Endometrial microvascular endothelial cells (primary cell): ENCODE data around the gene PTGR3. TPM values are rescaled to one million over a fixed set of nuclear protein-coding genes. Genes with fewer than 3 reads are reported as not detected.

Experiments used
- in situ Hi-C: cut with HindIII; loops from 2 replicates; pipeline ENCODE4 v1.10.0; 2017; ENCODE audit warnings: low sequenced_read_pairs, low pct_unique_long_range_greater_than_20kb; ENCODE audit errors: inconsistent ontology term
- total RNA-seq: library from RNA; depleted of rRNA; stranded (reverse); fragments of >200 nt; gene quantifications from one replicate; pipeline ENCODE4 v1.2.3, GENCODE V29; 2015; ENCODE audit errors: inconsistent ontology term

The PTGR3 gene
- total RNA-seq, 1 donor from 2014 or later = 40.7 TPM

DNA sequence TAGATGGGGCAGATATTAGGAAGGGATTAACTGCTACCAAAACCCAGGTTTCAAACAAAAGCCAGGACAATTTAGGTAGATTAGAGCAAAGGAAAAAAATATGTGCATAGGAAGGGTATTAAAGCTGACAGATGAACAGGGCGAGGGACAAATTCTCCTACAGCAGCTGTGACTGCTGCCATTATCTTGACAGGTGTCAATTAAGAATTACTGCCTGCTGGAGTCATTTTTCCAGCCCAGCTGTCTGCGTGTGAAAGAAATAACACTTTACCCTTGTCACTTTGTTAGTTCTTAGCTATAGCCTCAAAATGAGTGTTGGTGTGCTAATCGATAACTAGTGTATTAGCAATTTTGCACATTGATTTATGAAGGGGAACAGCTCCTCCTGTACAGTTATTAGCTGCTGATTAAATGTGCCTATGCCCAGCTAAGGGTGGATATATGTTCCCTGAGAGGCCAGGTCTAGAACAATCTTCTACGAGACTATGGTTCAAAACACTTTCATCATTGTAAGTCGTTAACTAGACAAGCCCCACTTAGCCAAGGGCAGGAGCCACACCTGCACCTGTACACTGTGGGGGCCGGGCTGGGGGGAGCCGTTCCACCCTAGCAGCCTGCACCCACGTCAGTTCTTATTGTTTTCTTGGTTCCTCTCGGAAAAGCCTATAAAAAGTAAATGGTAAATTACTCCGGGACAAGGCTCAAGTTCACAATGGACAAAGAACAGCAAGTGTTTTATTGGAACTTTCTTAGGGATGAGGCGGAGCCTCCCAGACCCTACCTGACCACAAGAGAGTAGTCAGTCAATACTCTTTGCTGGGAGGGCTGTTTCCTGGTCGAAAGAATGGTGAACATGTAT lies 9.4 kb upstream of the PTGR3 start:
- in situ Hi-C loops = no loop called here

GRCh38 chr18:75216911-75217689 lies 8.2 kb upstream of the PTGR3 start:
- in situ Hi-C loops = no loop called here

DNA sequence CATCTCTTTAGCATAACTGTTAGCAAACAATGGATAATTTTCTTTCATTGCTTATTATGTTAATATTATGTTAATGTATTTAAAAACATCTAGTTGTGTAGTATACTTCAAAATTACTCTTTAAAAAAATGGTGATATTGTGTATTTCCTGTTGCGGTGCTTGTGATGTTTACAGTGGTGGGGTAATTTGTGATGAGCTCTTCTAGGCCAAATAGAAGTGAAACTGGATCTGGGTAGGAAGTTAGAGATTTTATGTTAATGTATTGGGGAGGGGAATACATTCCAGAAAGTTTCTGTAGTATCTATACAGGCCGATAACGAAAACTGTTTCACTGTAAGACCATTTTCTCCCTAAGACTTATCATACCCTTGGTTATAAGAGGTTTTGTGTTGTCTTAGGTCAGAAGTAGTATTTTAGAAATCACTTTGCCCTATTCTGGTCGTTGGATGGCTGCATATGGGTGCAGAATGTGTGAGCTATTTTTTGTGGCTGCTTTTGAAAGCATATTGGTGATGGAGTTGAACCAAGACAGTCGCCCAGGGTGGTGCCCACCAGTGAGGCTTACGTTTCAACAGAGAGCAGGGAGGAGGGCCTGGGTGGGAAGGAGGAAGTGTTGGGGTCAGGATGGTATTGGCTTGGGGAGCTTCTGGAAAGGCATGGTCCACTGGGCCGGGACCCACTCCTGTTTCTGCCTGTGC lies 7.4 kb upstream of the PTGR3 start:
- in situ Hi-C loops = no loop called here

- in situ Hi-C loops = no loop called here
Measured at GRCh38 chr18:75215663-75216062, 6.7 kb upstream of the PTGR3 start.

DNA sequence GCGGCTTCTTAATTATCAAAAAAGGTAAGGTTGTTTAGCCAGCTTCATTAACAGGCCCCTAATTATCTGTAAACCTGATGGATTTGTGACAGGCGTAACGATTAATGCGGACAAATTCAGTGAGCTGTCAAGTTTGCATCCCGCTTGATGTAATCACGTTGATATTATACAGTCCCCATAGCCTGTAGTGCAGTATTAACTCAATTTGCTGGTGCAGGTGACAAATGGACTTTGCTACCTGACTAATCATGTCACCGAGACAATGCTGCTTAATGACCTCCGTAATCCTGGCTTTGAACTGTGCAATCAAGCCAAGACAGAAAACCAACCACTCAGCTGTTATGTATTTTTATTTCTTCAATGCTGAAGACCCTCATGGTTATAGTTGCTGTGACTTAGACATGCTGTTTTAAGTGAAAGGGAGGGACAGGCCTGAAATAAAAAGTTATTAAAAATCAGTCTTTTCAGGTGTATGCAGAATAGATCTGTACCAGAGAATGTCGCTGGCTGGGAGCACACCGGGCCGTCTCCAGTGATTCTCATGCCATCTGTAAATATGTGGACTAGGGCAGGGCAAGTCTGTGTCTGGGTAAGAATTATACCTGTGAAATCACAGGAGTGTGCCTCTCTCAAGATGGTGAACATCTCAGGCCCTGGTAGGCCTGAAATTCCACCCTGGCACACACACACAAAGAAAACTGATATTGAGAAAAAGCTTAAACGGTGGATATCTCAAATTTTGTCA lies 6.0 kb upstream of the PTGR3 start:
- in situ Hi-C loops = no loop called here

DNA sequence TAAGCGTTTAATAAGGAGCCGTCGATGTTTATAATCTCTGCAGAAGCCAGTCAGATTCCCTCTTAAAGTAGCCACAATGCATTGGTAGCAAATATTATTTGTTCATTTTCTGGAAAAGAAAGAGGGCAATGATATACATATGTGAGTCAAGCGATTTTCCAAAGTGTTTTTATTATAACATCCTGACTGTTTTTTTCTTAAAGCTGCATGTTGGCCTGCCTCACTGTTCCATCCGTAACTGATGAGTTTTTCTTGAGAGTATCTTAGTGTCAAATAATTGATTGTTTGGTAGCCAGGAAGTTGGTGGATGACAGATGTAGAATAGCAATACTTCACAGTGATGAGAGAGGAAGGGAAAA lies 5.4 kb upstream of the PTGR3 start:
- in situ Hi-C loops = no loop called here

- in situ Hi-C loops = no loop called here
Measured at GRCh38 chr18:75213611-75214331, 4.8 kb upstream of the PTGR3 start.

- in situ Hi-C loops = no loop called here
Measured at GRCh38 chr18:75212751-75213090, 3.8 kb upstream of the PTGR3 start.

DNA sequence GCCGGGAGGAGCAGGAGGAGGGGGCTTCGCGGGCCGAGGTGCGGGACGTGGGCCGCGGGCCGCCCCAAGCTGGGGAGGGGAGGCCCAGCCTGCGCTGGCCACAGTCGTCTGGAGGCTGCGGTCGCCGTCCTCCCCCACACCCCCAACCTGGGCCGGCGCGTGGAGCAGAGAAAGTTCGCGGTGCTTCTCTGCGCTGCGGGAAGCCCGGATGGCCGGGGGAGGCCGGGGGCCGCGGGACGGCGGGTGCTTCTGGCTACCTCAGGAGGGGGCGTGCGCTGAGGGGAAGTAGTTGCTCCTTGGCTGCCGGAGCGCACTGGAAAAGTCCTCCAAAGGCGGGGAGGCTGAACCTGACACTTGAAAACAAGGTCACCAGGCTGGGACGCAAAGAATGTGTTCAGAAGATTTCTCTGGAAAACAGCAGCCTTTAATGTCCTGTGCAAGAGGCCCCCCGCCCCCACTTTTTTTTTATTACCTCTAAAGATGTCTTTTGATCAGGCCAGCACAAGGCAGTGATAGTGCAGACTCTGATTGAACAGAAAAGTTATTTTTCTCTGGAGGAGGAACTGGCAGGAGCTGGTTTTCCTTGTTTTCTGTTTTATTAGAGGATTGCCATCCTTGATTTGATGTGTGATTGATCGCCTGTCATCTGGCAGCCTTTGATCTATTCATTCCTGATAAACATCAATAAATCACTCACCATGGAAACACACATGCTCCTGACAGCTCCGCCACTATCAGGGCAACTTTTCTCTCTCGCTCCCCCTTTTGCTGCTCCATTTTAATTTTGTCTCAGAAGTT lies 3.2 kb upstream of the PTGR3 start:
- in situ Hi-C loops = no loop called here

GRCh38 chr18:75211626-75211952 lies 2.6 kb upstream of the PTGR3 start:
- in situ Hi-C loops = no loop called here

DNA sequence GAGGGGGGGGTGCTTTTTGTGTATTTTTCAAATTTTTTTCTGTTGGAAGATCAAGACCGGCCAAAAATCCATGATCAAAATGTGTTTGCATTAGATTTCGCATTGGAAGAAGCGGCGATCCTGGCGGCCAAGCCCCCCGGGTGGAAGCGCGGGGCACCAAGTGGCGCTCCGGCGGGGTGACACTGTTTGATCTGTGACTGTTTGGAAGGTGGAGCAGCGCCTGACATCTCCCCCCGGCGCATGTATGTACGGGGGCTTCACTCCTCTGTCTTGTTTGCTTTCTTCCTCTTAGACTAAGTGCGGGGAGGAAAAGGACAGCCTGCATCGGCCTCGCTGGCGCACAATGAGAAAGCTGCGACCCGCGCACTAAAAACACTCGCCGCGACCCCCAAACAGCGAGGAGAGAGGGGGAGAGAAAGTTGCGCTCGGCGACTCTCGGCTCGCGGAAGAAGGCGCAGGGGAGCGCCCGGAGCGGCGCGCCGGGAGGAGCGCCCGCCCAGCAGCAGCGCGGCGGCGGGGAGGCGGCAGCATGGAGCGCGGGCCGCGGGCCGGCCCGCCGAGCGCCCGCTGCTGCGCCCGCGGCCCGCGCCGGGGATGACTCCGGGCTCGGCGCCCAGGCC lies 2.2 kb upstream of the PTGR3 start:
- in situ Hi-C loops = no loop called here

- in situ Hi-C loops = no loop called here
Measured at GRCh38 chr18:75210274-75211001, 1.5 kb upstream of the PTGR3 start, which contains the start of gene TSHZ1. TSS of gene TSHZ1 (plus strand) at chr18:75210797. CDS start at chr18:75211877, 1,080 bp downstream.

GRCh38 chr18:75209951-75210258 lies 966 bp upstream of the PTGR3 start:
- in situ Hi-C loops = no loop called here

DNA sequence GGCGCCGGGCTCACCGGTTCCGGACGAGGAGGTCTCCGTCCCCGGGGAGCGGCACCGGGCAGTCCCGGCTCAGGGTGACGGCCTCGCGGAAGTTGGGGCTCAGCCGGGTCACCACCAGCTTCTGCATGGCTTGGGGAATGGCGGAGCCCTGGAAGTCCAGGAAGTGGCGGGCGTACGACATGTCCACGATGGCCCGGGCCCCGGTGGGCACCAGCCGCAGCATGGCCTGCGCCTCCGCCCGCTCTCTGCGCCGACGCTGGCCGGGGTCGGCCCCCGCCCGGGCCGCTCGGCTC lies 157 bp downstream of the PTGR3 start:
- in situ Hi-C loops = no loop called here

DNA sequence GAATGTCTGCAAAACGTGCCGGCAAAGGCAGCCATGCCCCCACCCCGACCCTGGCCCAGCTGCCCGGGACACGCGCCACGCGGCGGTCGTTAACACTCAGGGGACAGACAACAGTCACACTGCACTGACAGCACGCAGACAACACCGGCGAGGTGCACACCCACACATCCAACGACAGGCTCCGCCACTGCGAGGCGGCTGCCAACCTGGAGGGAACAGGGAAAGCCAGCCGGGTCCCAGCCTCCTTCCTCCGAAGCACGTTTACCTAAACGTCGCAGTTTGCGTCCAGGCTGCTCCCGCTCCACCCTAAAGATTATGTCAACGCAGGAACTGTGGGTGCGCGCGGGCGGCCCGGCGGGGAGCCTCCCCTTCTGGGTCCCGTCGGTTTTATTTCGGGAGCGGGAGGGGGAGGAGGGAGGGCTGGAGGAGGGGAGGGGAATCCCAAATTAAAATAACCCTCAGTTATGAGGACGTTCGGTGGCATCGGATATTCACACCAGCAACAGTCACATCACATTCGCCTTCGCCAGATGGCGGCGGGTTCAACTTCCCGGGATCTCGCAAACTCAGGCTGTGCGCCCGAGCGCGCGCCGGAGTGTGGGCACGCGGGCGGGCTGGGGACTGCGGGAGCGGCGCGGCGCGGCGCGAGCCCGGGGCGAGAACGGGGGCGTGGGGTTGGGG lies 644 bp downstream of the PTGR3 start:
- in situ Hi-C loops = no loop called here

GRCh38 chr18:75207310-75208154 lies 1.4 kb downstream of the PTGR3 start:
- in situ Hi-C loops = no loop called here
